Hepatocyte (in vitro differentiated cells): ENCODE data around the gene GPC3.

ENCODE experiments used
- CTCF ChIP-seq: fragments of 200-600 bp; sonication (generic); IDR thresholded peaks from 2 replicates; pipeline ENCODE4 v1.5.1; 2016; ENCODE audit warnings: antibody characterized with exemption, mild to moderate bottlenecking; ENCODE audit not compliant: poor library complexity
- EZH2 ChIP-seq: fragments of 200-600 bp; sonication (generic); IDR thresholded peaks from 2 replicates; pipeline ENCODE4 v1.6.1; 2016; ENCODE audit warnings: antibody characterized with exemption, mild to moderate bottlenecking, borderline replicate concordance

- TF ChIP-seq CTCF: no peak
- TF ChIP-seq EZH2: no peak
Observed at GRCh38 chrX:133908223-133908955, 77.0 kb downstream of the GPC3 start.
